Panc1 (cell line): Measurements from ENCODE around the gene NFAT5. TPM values are rescaled to one million over a fixed set of nuclear protein-coding genes. Genes with fewer than 3 reads are reported as not detected.
"Not testable (repeated sequence)": the region's sequence is repeated elsewhere in the genome, so short reads cannot be mapped to it uniquely, and the experiment has no call there.

Source experiments
- ATAC-seq: fragments of 200-7000 bp; cut with Tn5 transposase; 2 replicates; pipeline ENCODE4 v1.9.1; 2020; ENCODE audit warnings: mild to moderate bottlenecking, moderate library complexity
- BruUV-seq: library from RNA; stranded (reverse); fragments of 400-500 nt; replicated peaks from 2 replicates; lab custom pipeline; 2021; lab: Mats Ljungman, UMichigan
- CTCF ChIA-PET: fragments of 300-600 bp; sonication (Branson Sonifier 250); formaldehyde crosslinking; loops from one replicate; lab custom pipeline; 2022; ENCODE audit warnings: antibody characterized with exemption; lab: Charles Lee
- POLR2A ChIA-PET: fragments of 300-600 bp; sonication (Branson Sonifier 250); formaldehyde crosslinking; loops from one replicate; lab custom pipeline; 2022; ENCODE audit warnings: antibody characterized with exemption; lab: Charles Lee
- DNase-seq: peaks from one replicate; pipeline ENCODE4 v3.0.0-alpha.2; 2010; ENCODE audit warnings: low read depth, low spot score
- H3K27ac ChIP-seq: 2 replicates; pipeline ENCODE4 v1.5.1; 2011; ENCODE audit warnings: mild to moderate bottlenecking, low read length, inconsistent platforms
- H3K27me3 ChIP-seq: fragments of 200-500 bp; sonication (Bioruptor generic); 2 replicates; pipeline ENCODE4 v1.6.0; 2014; ENCODE audit warnings: low read length, inconsistent platforms; ENCODE audit not compliant: control insufficient read depth, insufficient read depth
- H3K36me3 ChIP-seq: fragments of 200-500 bp; sonication (Bioruptor generic); 2 replicates; pipeline ENCODE4 v1.5.1; 2014; ENCODE audit warnings: inconsistent platforms, mild to moderate bottlenecking, low read length, moderate library complexity; ENCODE audit not compliant: control insufficient read depth, insufficient read depth
- H3K4me1 ChIP-seq: 2 replicates; pipeline ENCODE4 v1.5.1; 2011; ENCODE audit warnings: inconsistent platforms, mild to moderate bottlenecking, low read length, moderate library complexity; ENCODE audit not compliant: control insufficient read depth, insufficient read depth
- H3K4me3 ChIP-seq, 2 experiments: 2 replicates each; pipeline ENCODE4 v1.5.1; 2011 to 2012; ENCODE audit warnings: low read depth in 2 of 2, low read length in 2 of 2, mild to moderate bottlenecking in 2 of 2, inconsistent platforms in 1 of 2, moderate library complexity in 1 of 2
- H3K9me3 ChIP-seq: fragments of 200-500 bp; sonication (Bioruptor generic); 2 replicates; pipeline ENCODE4 v1.5.1; 2014; ENCODE audit warnings: low read depth, mild to moderate bottlenecking, inconsistent platforms, low read length, moderate library complexity; ENCODE audit not compliant: control insufficient read depth, insufficient read depth
- POLR2AphosphoS5 ChIP-seq: IDR thresholded peaks from 2 replicates; pipeline ENCODE4 v1.6.1; 2012; ENCODE audit warnings: mild to moderate bottlenecking, low read depth, low read length, moderate library complexity
- SIN3A ChIP-seq: IDR thresholded peaks from 2 replicates; pipeline ENCODE4 v1.6.1; 2012; ENCODE audit warnings: low read depth, mild to moderate bottlenecking, low read length, moderate library complexity, borderline replicate concordance; ENCODE audit not compliant: insufficient read depth
- TCF7L2 ChIP-seq: IDR thresholded peaks from 2 replicates; pipeline ENCODE4 v1.6.1; 2011; ENCODE audit warnings: mild to moderate bottlenecking, low read depth, low read length, inconsistent platforms
- in situ Hi-C: cut with HindIII; loops from 2 replicates; pipeline ENCODE4 v1.10.0; 2016; ENCODE audit warnings: low sequenced_read_pairs, low pct_unique_long_range_greater_than_20kb
- intact Hi-C: fragments of 100-400 bp; cut with micrococcal nuclease; formaldehyde crosslinking; loops from one replicate; pipeline ENCODE4 v1.10.0; 2022; ENCODE audit not compliant: unreplicated experiment
- total RNA-seq: library from RNA; stranded (reverse); gene quantifications from one replicate; pipeline ENCODE4 v1.2.1, GENCODE V29; 2021; ENCODE audit not compliant: unreplicated experiment
- TF ChIP-seq, protein P1 (sequence below): fragments of 450-650 bp; IDR thresholded peaks from 2 replicates; pipeline ENCODE4 v1.5.1; 2017; ENCODE audit warnings: mild to moderate bottlenecking
- TF ChIP-seq, protein P2 (sequence below), 2 experiments: IDR thresholded peaks; 2 replicates each; pipeline ENCODE4 v1.6.1; 2011 to 2012; ENCODE audit warnings: low read depth in 2 of 2, control low read depth in 1 of 2, low read length in 1 of 2, mild to moderate bottlenecking in 1 of 2, moderate library complexity in 1 of 2; ENCODE audit not compliant: insufficient read depth in 1 of 2

The NFAT5 gene
- total RNA-seq, 1 experiment from 2014 or later, result 57.0 TPM

DNA sequence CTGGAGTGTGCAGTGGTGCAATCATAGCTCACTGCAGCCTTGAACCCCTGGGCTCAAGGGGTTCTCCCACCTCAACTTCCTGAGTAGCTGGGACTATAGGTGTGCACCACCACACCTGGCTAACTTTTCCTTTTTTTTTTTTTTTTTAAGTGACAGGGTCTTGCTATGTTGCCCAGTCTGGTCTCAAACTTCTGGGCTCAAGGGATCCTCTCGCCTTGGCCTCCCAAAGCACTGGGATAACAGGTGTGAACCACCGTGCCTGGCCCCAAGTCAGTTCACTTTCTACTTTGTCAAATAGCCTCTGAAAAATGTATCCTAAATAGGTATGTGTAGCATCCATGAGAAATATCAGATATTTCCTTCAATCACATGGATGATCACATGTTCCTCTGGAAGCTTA is 9.9 kb upstream of the NFAT5 start:
- Histone ChIP-seq H3K27me3 (no peaks in the 10 kb centered on the region), H3K4me3 (no peak overlapping the region), H3K27ac (no peak overlapping the region; the same call in 1 of the 2 replicates), H3K4me1 (no peaks in the 10 kb centered on the region; the same call in 1 of the 2 replicates), H3K9me3 (no peaks in the 10 kb centered on the region), H3K36me3 (no peaks in the 10 kb centered on the region)
- intact Hi-C loops, result no loop called here
- in situ Hi-C loops, result no loop called here
- ChIA-PET CTCF (no interaction called here), POLR2A (no interaction called here)
- no peak for TF ChIP-seq TCF7L2
- TF ChIP-seq, protein P1, sequence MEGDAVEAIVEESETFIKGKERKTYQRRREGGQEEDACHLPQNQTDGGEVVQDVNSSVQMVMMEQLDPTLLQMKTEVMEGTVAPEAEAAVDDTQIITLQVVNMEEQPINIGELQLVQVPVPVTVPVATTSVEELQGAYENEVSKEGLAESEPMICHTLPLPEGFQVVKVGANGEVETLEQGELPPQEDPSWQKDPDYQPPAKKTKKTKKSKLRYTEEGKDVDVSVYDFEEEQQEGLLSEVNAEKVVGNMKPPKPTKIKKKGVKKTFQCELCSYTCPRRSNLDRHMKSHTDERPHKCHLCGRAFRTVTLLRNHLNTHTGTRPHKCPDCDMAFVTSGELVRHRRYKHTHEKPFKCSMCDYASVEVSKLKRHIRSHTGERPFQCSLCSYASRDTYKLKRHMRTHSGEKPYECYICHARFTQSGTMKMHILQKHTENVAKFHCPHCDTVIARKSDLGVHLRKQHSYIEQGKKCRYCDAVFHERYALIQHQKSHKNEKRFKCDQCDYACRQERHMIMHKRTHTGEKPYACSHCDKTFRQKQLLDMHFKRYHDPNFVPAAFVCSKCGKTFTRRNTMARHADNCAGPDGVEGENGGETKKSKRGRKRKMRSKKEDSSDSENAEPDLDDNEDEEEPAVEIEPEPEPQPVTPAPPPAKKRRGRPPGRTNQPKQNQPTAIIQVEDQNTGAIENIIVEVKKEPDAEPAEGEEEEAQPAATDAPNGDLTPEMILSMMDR, result no peak
- no peak for TF ChIP-seq SIN3A
- no peak for TF ChIP-seq POLR2AphosphoS5
- TF ChIP-seq, protein P2, sequence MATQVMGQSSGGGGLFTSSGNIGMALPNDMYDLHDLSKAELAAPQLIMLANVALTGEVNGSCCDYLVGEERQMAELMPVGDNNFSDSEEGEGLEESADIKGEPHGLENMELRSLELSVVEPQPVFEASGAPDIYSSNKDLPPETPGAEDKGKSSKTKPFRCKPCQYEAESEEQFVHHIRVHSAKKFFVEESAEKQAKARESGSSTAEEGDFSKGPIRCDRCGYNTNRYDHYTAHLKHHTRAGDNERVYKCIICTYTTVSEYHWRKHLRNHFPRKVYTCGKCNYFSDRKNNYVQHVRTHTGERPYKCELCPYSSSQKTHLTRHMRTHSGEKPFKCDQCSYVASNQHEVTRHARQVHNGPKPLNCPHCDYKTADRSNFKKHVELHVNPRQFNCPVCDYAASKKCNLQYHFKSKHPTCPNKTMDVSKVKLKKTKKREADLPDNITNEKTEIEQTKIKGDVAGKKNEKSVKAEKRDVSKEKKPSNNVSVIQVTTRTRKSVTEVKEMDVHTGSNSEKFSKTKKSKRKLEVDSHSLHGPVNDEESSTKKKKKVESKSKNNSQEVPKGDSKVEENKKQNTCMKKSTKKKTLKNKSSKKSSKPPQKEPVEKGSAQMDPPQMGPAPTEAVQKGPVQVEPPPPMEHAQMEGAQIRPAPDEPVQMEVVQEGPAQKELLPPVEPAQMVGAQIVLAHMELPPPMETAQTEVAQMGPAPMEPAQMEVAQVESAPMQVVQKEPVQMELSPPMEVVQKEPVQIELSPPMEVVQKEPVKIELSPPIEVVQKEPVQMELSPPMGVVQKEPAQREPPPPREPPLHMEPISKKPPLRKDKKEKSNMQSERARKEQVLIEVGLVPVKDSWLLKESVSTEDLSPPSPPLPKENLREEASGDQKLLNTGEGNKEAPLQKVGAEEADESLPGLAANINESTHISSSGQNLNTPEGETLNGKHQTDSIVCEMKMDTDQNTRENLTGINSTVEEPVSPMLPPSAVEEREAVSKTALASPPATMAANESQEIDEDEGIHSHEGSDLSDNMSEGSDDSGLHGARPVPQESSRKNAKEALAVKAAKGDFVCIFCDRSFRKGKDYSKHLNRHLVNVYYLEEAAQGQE (IDR thresholded peaks at IDR 0.05; ENCODE audit: insufficient read depth in 1 of 2, low read depth in 2 of 2, low read length in 1 of 2), result no peak
- ATAC-seq, result no peak
- BruUV-seq, result no TSS peak
- no peak for DNase-seq

DNA sequence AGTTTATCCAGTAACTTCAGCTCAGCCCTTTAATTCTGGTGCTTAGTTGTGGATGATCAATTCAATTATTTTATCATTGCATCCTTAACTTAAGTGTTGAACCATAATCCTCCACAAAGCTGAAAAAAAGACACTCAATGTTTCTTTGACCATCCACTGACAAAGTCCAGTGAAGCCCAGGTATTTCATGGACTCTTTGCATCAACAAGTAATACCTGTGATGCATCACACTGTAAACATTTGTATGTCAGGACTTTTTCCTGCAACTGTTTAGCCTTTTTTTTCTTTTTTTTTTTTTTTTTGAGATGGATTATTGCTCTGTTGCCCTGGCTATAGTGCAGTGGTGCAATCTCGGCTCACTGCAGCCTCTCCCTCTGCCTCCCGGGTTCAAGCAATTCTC is 6.6 kb upstream of the NFAT5 start:
- no peak for DNase-seq
- CTCF ChIA-PET, result no interaction called here
- BruUV-seq, result no TSS peak
- Histone ChIP-seq H3K4me3 (no peak overlapping the region), H3K27me3 (no peaks in the 10 kb centered on the region), H3K27ac (no peak overlapping the region), H3K4me1 (peaks cover 6% of the 10 kb centered on the region), H3K36me3 (no peaks in the 10 kb centered on the region), H3K9me3 (no peaks in the 10 kb centered on the region)
- TF ChIP-seq, protein P2 (IDR thresholded peaks at IDR 0.05; ENCODE audit: insufficient read depth in 1 of 2, low read depth in 2 of 2, low read length in 1 of 2), result no peak
- TF ChIP-seq SIN3A (no peak), TCF7L2 (no peak), POLR2AphosphoS5 (no peak)
- TF ChIP-seq, protein P1, result no peak
- ATAC-seq, result no peak
- POLR2A ChIA-PET, result no interaction called here
- in situ Hi-C loops, result no loop called here
- intact Hi-C loops, result no loop called here

DNA sequence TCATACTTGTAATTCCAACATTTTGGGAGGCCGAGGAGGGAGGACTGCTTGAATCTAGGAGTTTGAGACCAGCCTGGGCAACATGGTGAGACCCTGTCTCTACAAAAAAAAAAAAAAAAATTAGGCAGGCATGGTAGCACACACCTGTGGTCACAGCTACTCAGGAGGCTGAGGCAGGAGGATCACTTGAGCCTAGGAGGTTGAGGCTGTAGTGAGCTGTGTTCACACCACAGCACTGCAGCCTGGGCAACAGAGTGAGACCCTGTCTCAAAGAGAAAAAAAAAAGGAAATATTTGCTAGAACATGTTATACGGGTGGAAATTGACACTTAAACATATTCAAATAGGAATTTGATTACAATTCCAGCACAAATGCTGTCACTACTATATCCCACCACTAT is 4.4 kb upstream of the NFAT5 start:
- in situ Hi-C loops, ATAC-seq: not testable (repeated sequence)
- intact Hi-C loops, result loop anchor here (10.0 kb wide), 1 partner anchor 87 kb away; no protein-coding TSS in a partner anchor

More for the DNA sequence above, 4.4 kb upstream of the NFAT5 start:
- H3K36me3 ChIP-seq, CTCF ChIA-PET, H3K4me1 ChIP-seq, POLR2A ChIA-PET, BruUV-seq, H3K4me3 ChIP-seq, DNase-seq, H3K9me3 ChIP-seq, H3K27me3 ChIP-seq: not testable (repeated sequence)
- peak overlapping the region; percentile 59; the same call in 1 of the 2 replicates for H3K27ac ChIP-seq
